ENCODE results near the gene COX7A2.

DNA sequence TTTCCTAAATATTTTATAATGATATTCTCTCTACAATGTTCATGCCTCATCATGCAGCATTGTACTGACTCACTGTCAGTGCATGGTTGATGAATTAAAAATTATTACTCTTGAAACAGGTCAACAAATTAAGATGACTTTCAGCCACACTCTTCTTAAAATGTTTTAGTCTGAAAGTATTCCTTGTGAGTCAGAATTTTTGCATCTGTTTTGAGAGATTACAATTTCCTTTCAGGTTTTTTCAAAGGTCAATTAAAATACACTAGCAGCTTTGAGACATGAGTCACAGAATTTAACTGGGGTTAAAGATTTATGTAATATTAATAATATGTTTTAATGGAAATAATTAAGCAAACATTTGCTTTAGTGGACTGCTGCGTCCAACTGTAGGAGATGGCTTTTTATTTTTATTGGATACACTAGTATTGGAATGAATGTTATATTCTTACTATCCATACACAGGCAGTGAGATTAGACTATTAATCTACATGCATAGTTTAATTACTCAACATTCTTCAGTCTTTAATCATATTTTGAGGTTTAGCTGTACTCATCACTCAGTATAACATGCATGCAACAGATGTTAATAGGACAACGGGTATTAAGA is 47.4 kb downstream of the COX7A2 start:
- TF ChIP-seq CTCF (IDR thresholded peaks at IDR 0.05 in 4 of 5, conservative IDR thresholded peaks at IDR 0.05 in 1 of 5), result no peak
- TF ChIP-seq POLR2A (IDR thresholded peaks at IDR 0.05), result no peak

Data from gastrocnemius medialis (tissue), 4 donors.